WTC11 (cell line): Measurements from ENCODE around the gene FBXL4. TPM values are rescaled to one million over a fixed set of nuclear protein-coding genes. Genes with fewer than 3 reads are reported as not detected.

Source experiments
- ATAC-seq: fragments of 200-7000 bp; cut with Tn5 transposase; 2 replicates; pipeline ENCODE4 v1.10.0; 2021; ENCODE audit warnings: mild to moderate bottlenecking, moderate library complexity
- CTCF ChIA-PET: fragments of 300-600 bp; sonication (Branson Sonifier 250); formaldehyde crosslinking; loops from one replicate; lab custom pipeline; 2021; ENCODE audit warnings: antibody characterized with exemption; lab: Charles Lee
- POLR2A ChIA-PET: fragments of 350-600 bp; sonication (Branson Sonifier 250); formaldehyde crosslinking; loops from one replicate; lab custom pipeline; 2021; ENCODE audit warnings: antibody characterized with exemption; lab: Charles Lee
- DNase-seq: peaks from one replicate; pipeline ENCODE4 v3.0.0; 2021; ENCODE audit warnings: low spot score
- H3K27ac Mint-ChIP-seq: 2 replicates; pipeline ENCODE4 v1.8.0; 2021; ENCODE audit warnings: mixed read lengths
- H3K27me3 Mint-ChIP-seq: 2 replicates; pipeline ENCODE4 v1.8.0; 2021; ENCODE audit warnings: low read depth, mild to moderate bottlenecking, moderate library complexity, mixed read lengths
- H3K36me3 Mint-ChIP-seq: 2 replicates; pipeline ENCODE4 v1.8.0; 2021; ENCODE audit warnings: mixed read lengths
- H3K4me1 Mint-ChIP-seq: 2 replicates; pipeline ENCODE4 v1.8.0; 2022; ENCODE audit warnings: mixed read lengths
- H3K4me3 Mint-ChIP-seq: 2 replicates; pipeline ENCODE4 v1.8.0; 2021; ENCODE audit warnings: mild to moderate bottlenecking, moderate library complexity, mixed read lengths
- H3K9me3 Mint-ChIP-seq: 2 replicates; pipeline ENCODE4 v1.8.0; 2021; ENCODE audit warnings: mixed read lengths
- CDX4 ChIP-seq: fragments of 250-450 bp; sonication (Bioruptor Pico); IDR thresholded peaks from 2 replicates; pipeline ENCODE4 v1.9.0; 2021; ENCODE audit warnings: moderate library complexity, mild to moderate bottlenecking, inconsistent platforms, borderline replicate concordance
- CREM ChIP-seq: sonication (generic); formaldehyde crosslinking; IDR thresholded peaks from 2 replicates; pipeline ENCODE4 v1.8.1; 2022; ENCODE audit warnings: mild to moderate bottlenecking, missing genetic modification reagents, moderate library complexity
- CTCF ChIP-seq: fragments of 200-600 bp; IDR thresholded peaks from 2 replicates; pipeline ENCODE4 v1.8.0; 2022; ENCODE audit warnings: antibody characterized with exemption
- E2F1 ChIP-seq: sonication (generic); formaldehyde crosslinking; IDR thresholded peaks from 2 replicates; pipeline ENCODE4 v1.8.0; 2022; ENCODE audit warnings: mild to moderate bottlenecking, missing genetic modification reagents
- EMX1 ChIP-seq: fragments of 250-450 bp; sonication (Bioruptor Pico); IDR thresholded peaks from 2 replicates; pipeline ENCODE4 v1.8.0; 2021; ENCODE audit warnings: mild to moderate bottlenecking
- GTF2I ChIP-seq: fragments of 250-450 bp; sonication (Bioruptor Pico); conservative IDR thresholded peaks from 2 replicates; pipeline ENCODE4 v1.4.0; 2021; ENCODE audit warnings: mild to moderate bottlenecking
- JUN ChIP-seq: sonication (generic); formaldehyde crosslinking; IDR thresholded peaks from 2 replicates; pipeline ENCODE4 v1.8.0; 2023; ENCODE audit warnings: mild to moderate bottlenecking, missing genetic modification reagents
- MAX ChIP-seq: sonication (generic); formaldehyde crosslinking; IDR thresholded peaks from 2 replicates; pipeline ENCODE4 v1.8.0; 2022; ENCODE audit warnings: mild to moderate bottlenecking, missing genetic modification reagents
- MYBL2 ChIP-seq: sonication (generic); formaldehyde crosslinking; IDR thresholded peaks from 2 replicates; pipeline ENCODE4 v1.8.1; 2023; ENCODE audit warnings: mild to moderate bottlenecking, moderate library complexity, missing genetic modification reagents
- NR1H2 ChIP-seq: sonication (generic); formaldehyde crosslinking; IDR thresholded peaks from 2 replicates; pipeline ENCODE4 v1.9.0; 2021; ENCODE audit warnings: mild to moderate bottlenecking, moderate library complexity, missing genetic modification reagents
- RELA ChIP-seq: sonication (generic); formaldehyde crosslinking; IDR thresholded peaks from 2 replicates; pipeline ENCODE4 v1.8.1; 2022; ENCODE audit warnings: missing genetic modification reagents, mild to moderate bottlenecking, borderline replicate concordance
- RORB ChIP-seq: fragments of 250-450 bp; sonication (Bioruptor Pico); IDR thresholded peaks from 2 replicates; pipeline ENCODE4 v1.9.0; 2021; ENCODE audit warnings: mild to moderate bottlenecking
- SMAD4 ChIP-seq: sonication (generic); formaldehyde crosslinking; IDR thresholded peaks from 2 replicates; pipeline ENCODE4 v1.8.0; 2022; ENCODE audit warnings: mild to moderate bottlenecking, missing genetic modification reagents
- SP1 ChIP-seq: sonication (generic); formaldehyde crosslinking; conservative IDR thresholded peaks from 2 replicates; pipeline ENCODE4 v1.8.1; 2022; ENCODE audit warnings: missing genetic modification reagents
- TCF7 ChIP-seq: sonication (generic); formaldehyde crosslinking; IDR thresholded peaks from 2 replicates; pipeline ENCODE4 v1.8.0; 2022; ENCODE audit warnings: mild to moderate bottlenecking, low read depth, missing genetic modification reagents, moderate library complexity
- TEAD1 ChIP-seq: sonication (generic); formaldehyde crosslinking; IDR thresholded peaks from 2 replicates; pipeline ENCODE4 v1.8.0; 2022; ENCODE audit warnings: mild to moderate bottlenecking, missing genetic modification reagents
- TEAD4 ChIP-seq: sonication (generic); formaldehyde crosslinking; IDR thresholded peaks from 2 replicates; pipeline ENCODE4 v1.8.0; 2022; ENCODE audit warnings: mild to moderate bottlenecking, missing genetic modification reagents
- TP53 ChIP-seq: sonication (generic); formaldehyde crosslinking; IDR thresholded peaks from 2 replicates; pipeline ENCODE4 v1.8.1; 2023; ENCODE audit warnings: mild to moderate bottlenecking, missing genetic modification reagents
- ZBTB21 ChIP-seq: sonication (generic); formaldehyde crosslinking; IDR thresholded peaks from 2 replicates; pipeline ENCODE4 v1.8.1; 2023; ENCODE audit warnings: mild to moderate bottlenecking, missing genetic modification reagents, borderline replicate concordance
- ZNF232 ChIP-seq: sonication (generic); formaldehyde crosslinking; IDR thresholded peaks from 2 replicates; pipeline ENCODE4 v1.8.0; 2022; ENCODE audit warnings: mild to moderate bottlenecking, missing genetic modification reagents
- ZNF416 ChIP-seq: fragments of 250-450 bp; sonication (Bioruptor Pico); IDR thresholded peaks from 2 replicates; pipeline ENCODE4 v1.9.0; 2021; ENCODE audit warnings: mild to moderate bottlenecking, inconsistent platforms
- ZNF532 ChIP-seq: fragments of 250-450 bp; sonication (Bioruptor Pico); IDR thresholded peaks from 2 replicates; pipeline ENCODE4 v1.9.0; 2021; ENCODE audit warnings: mild to moderate bottlenecking, borderline replicate concordance
- ZNF671 ChIP-seq: fragments of 250-450 bp; sonication (Bioruptor Pico); IDR thresholded peaks from 2 replicates; pipeline ENCODE4 v1.8.0; 2021; ENCODE audit warnings: mild to moderate bottlenecking
- total RNA-seq: library from RNA; stranded (reverse); gene quantifications from 3 replicates; pipeline ENCODE4 v1.2.3, GENCODE V29; 2021
- TF ChIP-seq, protein P1 (sequence below): sonication (generic); formaldehyde crosslinking; IDR thresholded peaks from 2 replicates; pipeline ENCODE4 v1.8.1; 2022; ENCODE audit warnings: missing genetic modification reagents, borderline replicate concordance
- TF ChIP-seq, protein P2 (sequence below): sonication (generic); formaldehyde crosslinking; IDR thresholded peaks from 2 replicates; pipeline ENCODE4 v1.8.1; 2022; ENCODE audit warnings: low read depth, mild to moderate bottlenecking, moderate library complexity, missing genetic modification reagents, borderline replicate concordance

The FBXL4 gene
- total RNA-seq, 1 experiment from 2014 or later = 10.3 TPM

- no peak for TF ChIP-seq TP53
- TF ChIP-seq TEAD1 = no peak
- TF ChIP-seq CDX4 = no peak
- TF ChIP-seq ZBTB21 (CRISPR knock-in tag) = no peak
- TF ChIP-seq TEAD4 = no peak
- no peak for TF ChIP-seq MYBL2 (CRISPR knock-in tag)
- TF ChIP-seq RORB (CRISPR knock-in tag) = no peak
- no peak for TF ChIP-seq ZNF532 (CRISPR knock-in tag)
- no peak for TF ChIP-seq CTCF
Observed at GRCh38 chr6:98880486-98880885, 67.3 kb downstream of the FBXL4 start (continued).

DNA sequence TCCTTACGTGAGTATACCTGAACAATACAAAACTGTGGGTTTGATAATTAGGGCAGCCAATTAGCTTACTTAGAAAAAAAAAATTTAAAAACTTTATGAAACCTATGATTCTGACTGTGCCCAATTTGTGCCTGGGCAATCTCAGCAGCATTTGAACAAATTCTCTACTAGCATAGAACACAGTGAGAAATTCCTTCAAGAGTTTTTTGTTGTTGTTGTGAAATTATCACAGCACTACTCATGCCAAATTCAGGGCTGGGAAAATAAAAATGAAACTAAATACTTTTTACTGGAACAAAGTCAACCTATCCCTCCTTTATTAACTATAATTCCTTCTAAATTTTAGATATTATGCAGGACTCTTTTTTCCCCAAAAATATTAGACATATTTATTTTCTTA lies 70.5 kb downstream of the FBXL4 start:
- TF ChIP-seq CREM (CRISPR knock-in tag) = no peak
- POLR2A ChIA-PET = no interaction called here
- CTCF ChIA-PET = no interaction called here

DNA sequence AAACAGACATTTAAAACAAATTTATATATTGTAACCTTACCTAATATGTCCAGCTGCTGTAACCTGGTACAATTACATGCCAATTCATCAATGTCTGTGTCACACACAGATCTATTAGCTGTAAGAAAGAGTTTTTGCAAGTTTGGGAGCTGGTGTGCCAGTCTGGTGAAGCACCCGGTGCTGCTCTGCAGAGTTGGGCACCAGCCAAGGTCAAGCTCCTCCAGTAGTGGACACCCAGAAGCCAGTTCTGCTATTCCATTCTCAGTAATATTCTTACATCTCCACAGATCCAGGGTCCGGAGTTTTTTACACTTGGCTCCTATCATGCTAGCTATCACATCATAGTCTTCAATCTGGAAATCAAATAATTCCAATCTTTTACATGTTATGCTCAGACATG lies 72.4 kb downstream of the FBXL4 start:
- DNase-seq (no peak), ATAC-seq (no peak)
- Mint-ChIP-seq H3K36me3 (peaks cover 7% of the 10 kb centered on the region; the same call in 1 of the 2 replicates), H3K4me3 (no peak overlapping the region), H3K4me1 (no peaks in the 10 kb centered on the region), H3K27ac (no peak overlapping the region), H3K27me3 (no peaks in the 10 kb centered on the region), H3K9me3 (peaks cover 6% of the 10 kb centered on the region; the same call in 1 of the 2 replicates)
- ChIA-PET CTCF (no interaction called here), POLR2A (no interaction called here)
- TF ChIP-seq RELA (CRISPR knock-in tag) (no peak), SMAD4 (no peak), GTF2I (no peak), TEAD4 (no peak), MAX (no peak), ZNF671 (CRISPR knock-in tag) (no peak), EMX1 (CRISPR knock-in tag) (no peak), NR1H2 (no peak), ZNF232 (CRISPR knock-in tag) (no peak), TCF7 (CRISPR knock-in tag) (no peak), E2F1 (CRISPR knock-in tag) (no peak), ZNF416 (CRISPR knock-in tag) (no peak), TP53 (no peak), JUN (no peak), SP1 (CRISPR knock-in tag) (no peak)
- TF ChIP-seq, protein P1, sequence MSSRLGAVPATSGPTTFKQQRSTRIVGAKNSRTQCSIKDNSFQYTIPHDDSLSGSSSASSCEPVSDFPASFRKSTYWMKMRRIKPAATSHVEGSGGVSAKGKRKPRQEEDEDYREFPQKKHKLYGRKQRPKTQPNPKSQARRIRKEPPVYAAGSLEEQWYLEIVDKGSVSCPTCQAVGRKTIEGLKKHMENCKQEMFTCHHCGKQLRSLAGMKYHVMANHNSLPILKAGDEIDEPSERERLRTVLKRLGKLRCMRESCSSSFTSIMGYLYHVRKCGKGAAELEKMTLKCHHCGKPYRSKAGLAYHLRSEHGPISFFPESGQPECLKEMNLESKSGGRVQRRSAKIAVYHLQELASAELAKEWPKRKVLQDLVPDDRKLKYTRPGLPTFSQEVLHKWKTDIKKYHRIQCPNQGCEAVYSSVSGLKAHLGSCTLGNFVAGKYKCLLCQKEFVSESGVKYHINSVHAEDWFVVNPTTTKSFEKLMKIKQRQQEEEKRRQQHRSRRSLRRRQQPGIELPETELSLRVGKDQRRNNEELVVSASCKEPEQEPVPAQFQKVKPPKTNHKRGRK = no peak
- TF ChIP-seq, protein P2, sequence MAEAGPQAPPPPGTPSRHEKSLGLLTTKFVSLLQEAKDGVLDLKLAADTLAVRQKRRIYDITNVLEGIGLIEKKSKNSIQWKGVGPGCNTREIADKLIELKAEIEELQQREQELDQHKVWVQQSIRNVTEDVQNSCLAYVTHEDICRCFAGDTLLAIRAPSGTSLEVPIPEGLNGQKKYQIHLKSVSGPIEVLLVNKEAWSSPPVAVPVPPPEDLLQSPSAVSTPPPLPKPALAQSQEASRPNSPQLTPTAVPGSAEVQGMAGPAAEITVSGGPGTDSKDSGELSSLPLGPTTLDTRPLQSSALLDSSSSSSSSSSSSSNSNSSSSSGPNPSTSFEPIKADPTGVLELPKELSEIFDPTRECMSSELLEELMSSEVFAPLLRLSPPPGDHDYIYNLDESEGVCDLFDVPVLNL = no peak

More for the DNA sequence above, 70.5 kb downstream of the FBXL4 start:
- no peak for ATAC-seq
- Mint-ChIP-seq H3K9me3 (no peaks in the 10 kb centered on the region), H3K27me3 (no peaks in the 10 kb centered on the region), H3K4me1 (no peaks in the 10 kb centered on the region), H3K4me3 (no peak overlapping the region), H3K27ac (no peak overlapping the region), H3K36me3 (no peaks in the 10 kb centered on the region)
- no peak for DNase-seq
